A549 (cell line): ENCODE data around the gene GRIK1. TPM values are rescaled to one million over a fixed set of nuclear protein-coding genes. Genes with fewer than 3 reads are reported as not detected.

Source experiments
- ATAC-seq, 2 experiments: fragments of 200-7000 bp in 1 of 2; fragments of >200 bp in 1 of 2; cut with Nextera tagmentation in 1 of 2; cut with Tn5 transposase in 1 of 2; 3 replicates each; pipeline versions ENCODE4 v1.8.0 to v1.9.1; 2018 to 2020; ENCODE audit warnings: mild to moderate bottlenecking in 1 of 2, moderate library complexity in 1 of 2
- CTCF ChIA-PET: fragments of 300-600 bp; sonication (Branson Sonifier 250); formaldehyde crosslinking; extraction: SDS; loops from one replicate; lab custom pipeline; 2021; ENCODE audit warnings: antibody characterized with exemption, inconsistent platforms; lab: Yijun Ruan, JAX
- POLR2A ChIA-PET: fragments of 350-600 bp; formaldehyde crosslinking; extraction: SDS; loops from one replicate; lab custom pipeline; 2021; ENCODE audit warnings: antibody characterized with exemption, inconsistent platforms; lab: Yijun Ruan, JAX
- DNase-seq, 2 experiments: peaks; one replicate each; pipeline versions ENCODE4 v3.0.0 to v3.0.0-alpha.2; 2011 to 2016; ENCODE audit warnings: low read depth in 1 of 2, low spot score in 1 of 2
- FAIRE-seq: peaks from 2 replicates; lab custom pipeline; 2011; peaks lifted over from hg19 to GRCh38; lab: Jason Lieb, UNC
- H3K27ac ChIP-seq, 2 experiments: fragments of >200 bp; sonication (Bioruptor Twin); formaldehyde crosslinking; 3 replicates each; pipeline ENCODE4 v1.5.1; 2016 to 2017
- H3K4me1 ChIP-seq: fragments of >200 bp; sonication (Bioruptor Twin); formaldehyde crosslinking; 3 replicates; pipeline ENCODE4 v1.6.1; 2016
- H3K4me2 ChIP-seq: fragments of >200 bp; sonication (Bioruptor Twin); formaldehyde crosslinking; 3 replicates; pipeline ENCODE4 v1.6.1; 2016
- H3K4me3 ChIP-seq: fragments of >200 bp; sonication (Bioruptor Twin); formaldehyde crosslinking; 3 replicates; pipeline ENCODE4 v1.5.1; 2016
- H3K9me3 ChIP-seq: fragments of >200 bp; sonication (Bioruptor Twin); formaldehyde crosslinking; 3 replicates; pipeline ENCODE4 v1.6.1; 2016
- ATOH8 ChIP-seq: fragments of 250-450 bp; sonication (Bioruptor Pico); IDR thresholded peaks from 2 replicates; pipeline ENCODE4 v1.5.0; 2020; ENCODE audit warnings: low read depth, mild to moderate bottlenecking, moderate library complexity
- CBX8 ChIP-seq: fragments of 200-600 bp; sonication (generic); IDR thresholded peaks from 2 replicates; pipeline ENCODE4 v1.6.1; 2016
- CEBPB ChIP-seq, 2 experiments: fragments of >200 bp in 1 of 2; sonication (Bioruptor Twin) in 1 of 2; formaldehyde crosslinking in 1 of 2; IDR thresholded peaks; 2 replicates each; pipeline ENCODE4 v1.6.1; 2012 to 2016
- CHD2 ChIP-seq: fragments of 150-350 bp; IDR thresholded peaks from 2 replicates; pipeline ENCODE4 v1.6.1; 2014; ENCODE audit warnings: low read length; ENCODE audit not compliant: partially characterized antibody
- E2F6 ChIP-seq: IDR thresholded peaks from 2 replicates; pipeline ENCODE4 v1.6.1; 2012; ENCODE audit warnings: low read depth, borderline replicate concordance
- EHMT2 ChIP-seq: fragments of 200-600 bp; sonication (generic); IDR thresholded peaks from 2 replicates; pipeline ENCODE4 v1.6.1; 2016; ENCODE audit warnings: antibody characterized with exemption, low read depth, mild to moderate bottlenecking, moderate library complexity
- ELK1 ChIP-seq: fragments of 150-350 bp; IDR thresholded peaks from 2 replicates; pipeline ENCODE4 v1.6.1; 2014; ENCODE audit warnings: low read depth, mild to moderate bottlenecking, low read length
- EP300 ChIP-seq, 2 experiments: fragments of >200 bp; sonication (Bioruptor Twin); formaldehyde crosslinking; IDR thresholded peaks; 2 replicates in 1 of 2; 3 replicates in 1 of 2; pipeline ENCODE4 v1.6.1; 2016 to 2017
- FOXS1 ChIP-seq: fragments of 250-450 bp; sonication (Bioruptor Pico); IDR thresholded peaks from 2 replicates; pipeline ENCODE4 v1.5.0; 2020; ENCODE audit warnings: mild to moderate bottlenecking, moderate library complexity
- GATA3 ChIP-seq: IDR thresholded peaks from 2 replicates; pipeline ENCODE4 v1.6.1; 2012; ENCODE audit warnings: borderline replicate concordance
- HEYL ChIP-seq: fragments of 250-450 bp; sonication (Bioruptor Pico); IDR thresholded peaks from 2 replicates; pipeline ENCODE4 v1.8.0; 2021; ENCODE audit warnings: mild to moderate bottlenecking, moderate library complexity
- HMGXB4 ChIP-seq: fragments of 250-450 bp; sonication (Bioruptor Pico); IDR thresholded peaks from 2 replicates; pipeline ENCODE4 v1.5.0; 2021; ENCODE audit warnings: mild to moderate bottlenecking, moderate library complexity, borderline replicate concordance
- KDM1A ChIP-seq: fragments of 200-600 bp; sonication (generic); IDR thresholded peaks from 2 replicates; pipeline ENCODE4 v1.6.1; 2016; ENCODE audit warnings: low read depth, mild to moderate bottlenecking
- KDM5A ChIP-seq: fragments of 200-600 bp; sonication (generic); IDR thresholded peaks from 2 replicates; pipeline ENCODE4 v1.6.1; 2016; ENCODE audit warnings: antibody characterized with exemption, mild to moderate bottlenecking
- MAX ChIP-seq: IDR thresholded peaks from 2 replicates; pipeline ENCODE4 v1.6.1; 2012
- NFE2L2 ChIP-seq: fragments of 150-350 bp; conservative IDR thresholded peaks from 2 replicates; pipeline ENCODE4 v1.6.1; 2014; ENCODE audit warnings: low read length
- NPAS2 ChIP-seq: fragments of 250-450 bp; sonication (Bioruptor Pico); IDR thresholded peaks from 2 replicates; pipeline ENCODE4 v1.8.0; 2022; ENCODE audit warnings: mild to moderate bottlenecking, moderate library complexity, borderline replicate concordance
- NR3C1 ChIP-seq: fragments of >200 bp; sonication (Bioruptor Twin); formaldehyde crosslinking; IDR thresholded peaks from 3 replicates; pipeline ENCODE4 v1.6.1; 2017
- PHF8 ChIP-seq: fragments of 200-600 bp; sonication (generic); IDR thresholded peaks from 2 replicates; pipeline ENCODE4 v1.6.1; 2016; ENCODE audit warnings: low read depth, mild to moderate bottlenecking, antibody characterized with exemption, moderate library complexity, borderline replicate concordance
- POLR2A ChIP-seq: IDR thresholded peaks from 2 replicates; pipeline ENCODE4 v1.6.1; 2012; ENCODE audit warnings: mild to moderate bottlenecking, low read length
- TFCP2L1 ChIP-seq: fragments of 250-450 bp; sonication (Bioruptor Pico); IDR thresholded peaks from 2 replicates; pipeline ENCODE4 v1.5.0; 2021; ENCODE audit warnings: mild to moderate bottlenecking
- TP53 ChIP-seq: fragments of 250-450 bp; sonication (Bioruptor Pico); IDR thresholded peaks from 2 replicates; pipeline ENCODE4 v1.5.0; 2021; ENCODE audit warnings: mild to moderate bottlenecking, moderate library complexity
- USF2 ChIP-seq: fragments of 450-650 bp; IDR thresholded peaks from 2 replicates; pipeline ENCODE4 v1.6.1; 2014; ENCODE audit warnings: antibody characterized with exemption
- ZFP36 ChIP-seq: fragments of 450-650 bp; IDR thresholded peaks from 2 replicates; pipeline ENCODE4 v1.6.1; 2014; ENCODE audit warnings: borderline replicate concordance; ENCODE audit not compliant: partially characterized antibody
- WGBS: methylation state at CpG from one replicate; pipeline ENCODE4 v1.1.6; 2017; ENCODE audit errors: missing lambda C conversion rate; 5-methylcytosine and 5-hydroxymethylcytosine counted together
- polyA plus RNA-seq, 4 experiments: library from polyadenylated mRNA; depleted of rRNA in 3 of 4; stranded (reverse); fragments of >200 nt; fragmentation: RNase III in 1 of 4; extraction: RNeasy Plus Mini Kit Qiagen cat#74134 plus additional on column Dnase treatment in 1 of 4; gene quantifications; 2 replicates in 3 of 4; 3 replicates in 1 of 4; pipeline ENCODE4 v1.2.3, GENCODE V29; 2011 to 2017

The GRIK1 gene
- polyA plus RNA-seq, 2 of the 4 experiments (the other 2 are of a cell fraction), result not detected

GRCh38 chr21:29717659-29718058 lies 222.1 kb downstream of the GRIK1 start:
- no peak for TF ChIP-seq HEYL (CRISPR knock-in tag)
- TF ChIP-seq KDM1A, result no peak
- TF ChIP-seq NPAS2, result no peak
- no peak for TF ChIP-seq GATA3
- TF ChIP-seq USF2, result no peak
- TF ChIP-seq CBX8, result no peak
- no peak for TF ChIP-seq KDM5A
- TF ChIP-seq EP300 (IDR thresholded peaks at IDR 0.05), result no peak
- no peak for TF ChIP-seq E2F6
- TF ChIP-seq ATOH8, result no peak
- TF ChIP-seq NR3C1, result no peak
- no peak for TF ChIP-seq EHMT2
- no peak for TF ChIP-seq NFE2L2
- TF ChIP-seq TFCP2L1 (CRISPR knock-in tag), result no peak
- TF ChIP-seq CEBPB (IDR thresholded peaks at IDR 0.05), result no peak
- no peak for TF ChIP-seq POLR2A
- TF ChIP-seq, all 56 proteins: peak for 0
- 0% methylated on average over 1 of the region's 1 CpG for WGBS
- ChIA-PET POLR2A (no interaction called here), CTCF (no interaction called here)
- Histone ChIP-seq H3K4me1 (no peaks in the 10 kb centered on the region), H3K9me3 (no peaks in the 10 kb centered on the region), H3K4me3 (no peak overlapping the region), H3K27ac (no peak overlapping the region), H3K4me2 (no peak overlapping the region)
- FAIRE-seq (no peak), ATAC-seq (no peak), DNase-seq (no peak)

- no peak for ATAC-seq
- Histone ChIP-seq H3K27ac (no peak overlapping the region), H3K4me3 (no peak overlapping the region), H3K4me1 (no peaks in the 10 kb centered on the region), H3K9me3 (no peaks in the 10 kb centered on the region), H3K4me2 (no peak overlapping the region)
- TF ChIP-seq CHD2 (no peak), EHMT2 (no peak), MAX (no peak), HMGXB4 (CRISPR knock-in tag) (no peak), TP53 (CRISPR knock-in tag) (no peak), PHF8 (no peak), FOXS1 (CRISPR knock-in tag) (no peak), ZFP36 (no peak), E2F6 (no peak), ELK1 (no peak)
- DNase-seq, result no peak
- no peak for FAIRE-seq
- ChIA-PET POLR2A (no interaction called here), CTCF (no interaction called here)
- no CpG with 5 or more reads among the region's 2 CpGs for WGBS
Measured at GRCh38 chr21:29716753-29717152, 223.0 kb downstream of the GRIK1 start.
